ENCODE data around the gene COG1. TPM values are rescaled to one million over a fixed set of nuclear protein-coding genes. Genes with fewer than 3 reads are reported as not detected.

The COG1 gene
- total RNA-seq, 1 donor from 2014 or later, result 42.2 TPM

- TF ChIP-seq CTCF (IDR thresholded peaks at IDR 0.05), result no peak
- Mint-ChIP-seq H3K36me3 (ENCODE audit: low read depth) (peaks cover 75% of the 10 kb centered on the region), H3K9me3 (no peaks in the 10 kb centered on the region), H3K4me1 (no peaks in the 10 kb centered on the region), H3K27me3 (no peaks in the 10 kb centered on the region), H3K4me3 (no peak overlapping the region), H3K27ac (no peak overlapping the region)
- DNase-seq (no peak), ATAC-seq (ENCODE audit: low read depth) (no peak)
- ChIA-PET CTCF (no interaction called here), POLR2A (interaction anchor here (0.5 to 0.7 kb wide), 2 partner anchors 15 to 23 kb away, joined by 3 to 4 read pairs; no protein-coding TSS in a partner anchor)
- intact Hi-C loops (cut with micrococcal nuclease), result no loop called here
Observed at GRCh38 chr17:73208139-73208827, 15.4 kb downstream of the COG1 start.

GRCh38 chr17:73209436-73209835 lies 16.6 kb downstream of the COG1 start:
- no peak for ATAC-seq (ENCODE audit: low read depth)
- ChIA-PET CTCF (interaction anchor here (1.0 kb wide), 1 partner anchor 22 kb away, joined by 4 read pairs; a partner anchor contains a TSS), POLR2A (no interaction called here)
- intact Hi-C loops (cut with micrococcal nuclease), result no loop called here
- Mint-ChIP-seq H3K27me3 (no peaks in the 10 kb centered on the region), H3K27ac (no peak overlapping the region), H3K4me1 (no peaks in the 10 kb centered on the region), H3K9me3 (no peaks in the 10 kb centered on the region), H3K36me3 (ENCODE audit: low read depth) (peaks cover 69% of the 10 kb centered on the region), H3K4me3 (no peak overlapping the region)
- DNase-seq, result no peak
- TF ChIP-seq CTCF (IDR thresholded peaks at IDR 0.05), result no peak

DNA sequence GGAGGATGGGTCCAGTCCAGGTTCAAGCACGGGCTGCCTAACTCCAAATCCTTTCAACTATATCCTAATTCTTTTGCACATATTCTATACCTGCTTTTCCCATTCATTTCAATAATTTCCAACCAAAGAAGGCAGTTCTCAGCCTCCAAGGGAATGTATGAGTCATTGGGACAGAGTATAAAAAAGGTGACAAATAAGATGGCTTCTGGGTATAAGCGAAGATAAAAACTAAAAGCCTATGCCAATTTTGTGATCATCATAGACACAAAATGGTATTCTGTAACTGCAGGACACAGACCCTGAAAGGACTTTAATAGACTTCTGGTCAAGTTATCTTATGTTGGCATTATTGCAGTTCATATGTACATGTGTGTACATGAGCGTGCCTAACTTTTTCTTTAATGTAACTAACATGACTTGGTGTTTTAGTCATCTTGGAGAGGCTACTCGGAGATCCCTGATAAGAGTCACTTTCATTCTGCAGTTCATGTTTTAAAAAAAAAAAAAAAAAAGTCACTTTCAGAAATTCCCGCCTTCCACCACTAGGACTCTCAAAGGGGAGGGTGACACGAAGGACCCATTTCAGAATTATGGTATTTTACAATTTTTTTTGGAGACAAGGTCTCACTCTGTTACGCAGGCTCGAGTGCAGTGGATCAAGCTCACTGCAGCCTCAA lies 17.3 kb downstream of the COG1 start:
- peaks cover 67% of the 10 kb centered on the region for H3K36me3 Mint-ChIP-seq (ENCODE audit: low read depth)
- intact Hi-C loops (cut with micrococcal nuclease), result no loop called here
- ATAC-seq (ENCODE audit: low read depth) (no peak), DNase-seq (no peak)
- no peaks in the 10 kb centered on the region for H3K4me1 Mint-ChIP-seq
- ChIA-PET CTCF (interaction anchor here (1.0 kb wide), 1 partner anchor 22 kb away, joined by 4 read pairs; a partner anchor contains a TSS), POLR2A (interaction anchor here (0.9 to 1.2 kb wide), 2 partner anchors 12 kb away, joined by 3 to 4 read pairs; no protein-coding TSS in a partner anchor)
- no peaks in the 10 kb centered on the region for H3K27me3 Mint-ChIP-seq
- no peak for TF ChIP-seq CTCF (IDR thresholded peaks at IDR 0.05)
- H3K27ac Mint-ChIP-seq, result no peak overlapping the region
- H3K4me3 Mint-ChIP-seq, result no peak overlapping the region
- H3K9me3 Mint-ChIP-seq, result no peaks in the 10 kb centered on the region

DNA sequence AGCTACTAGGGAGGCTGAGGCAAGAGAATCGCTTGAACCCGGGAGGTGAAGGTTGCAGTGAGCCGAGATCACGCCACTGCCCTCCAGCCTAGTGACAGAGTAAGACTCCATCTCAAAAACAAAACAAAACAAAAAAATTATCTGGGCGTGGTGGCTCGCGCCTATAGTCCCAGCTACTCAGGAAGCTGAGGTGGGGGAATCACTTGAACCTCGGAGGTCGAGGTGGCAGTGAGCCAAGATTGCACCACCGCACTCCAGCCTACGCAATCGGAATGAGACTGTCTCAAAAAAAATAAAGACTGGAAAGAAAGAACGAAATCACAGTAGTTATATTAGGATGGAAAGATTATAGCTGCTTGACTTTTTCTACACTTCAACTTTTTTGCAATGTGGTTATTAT lies 18.9 kb downstream of the COG1 start:
- H3K9me3 Mint-ChIP-seq, result no peaks in the 10 kb centered on the region
- H3K27me3 Mint-ChIP-seq, result no peaks in the 10 kb centered on the region
- intact Hi-C loops (cut with micrococcal nuclease), result no loop called here
- H3K4me3 Mint-ChIP-seq, result no peak overlapping the region
- no peaks in the 10 kb centered on the region for H3K4me1 Mint-ChIP-seq
- POLR2A ChIA-PET, result no interaction called here
- TF ChIP-seq CTCF (IDR thresholded peaks at IDR 0.05), result no peak
- H3K36me3 Mint-ChIP-seq (ENCODE audit: low read depth), result peaks cover 67% of the 10 kb centered on the region
- ATAC-seq (ENCODE audit: low read depth), result no peak
- no peak overlapping the region for H3K27ac Mint-ChIP-seq
- CTCF ChIA-PET, result no interaction called here
- no peak for DNase-seq

GRCh38 chr17:73214008-73214407 lies 21.2 kb downstream of the COG1 start:
- DNase-seq (no peak), ATAC-seq (ENCODE audit: low read depth) (no peak)
- intact Hi-C loops (cut with micrococcal nuclease), result no loop called here
- Mint-ChIP-seq H3K9me3 (no peaks in the 10 kb centered on the region), H3K27me3 (no peaks in the 10 kb centered on the region), H3K36me3 (ENCODE audit: low read depth) (peaks cover 53% of the 10 kb centered on the region), H3K4me1 (no peaks in the 10 kb centered on the region), H3K4me3 (no peak overlapping the region), H3K27ac (no peak overlapping the region)
- no peak for TF ChIP-seq CTCF (IDR thresholded peaks at IDR 0.05)
- ChIA-PET CTCF (no interaction called here), POLR2A (interaction anchor here (0.7 kb wide), 1 partner anchor 32 kb away, joined by 4 read pairs; no protein-coding TSS in a partner anchor)

Data from activated B cell treated with CpG ODN at 0.5 μM for 24 hours (primary cell).